GM23338 (cell line): ENCODE measurements around the gene TENM4. TPM values are rescaled to one million over a fixed set of nuclear protein-coding genes. Genes with fewer than 3 reads are reported as not detected.

Experiments
- ATAC-seq: fragments of 200-7000 bp; cut with Tn5 transposase; 3 replicates; pipeline ENCODE4 v1.9.1; 2020
- DNase-seq: peaks from one replicate; pipeline ENCODE4 v3.0.0-alpha.2; 2015; ENCODE audit warnings: low spot score
- H2AFZ ChIP-seq: fragments of 200-600 bp; sonication (generic); 2 replicates; pipeline ENCODE4 v1.8.0; 2016; ENCODE audit warnings: antibody characterized with exemption, mild to moderate bottlenecking, moderate library complexity
- H3F3A ChIP-seq: fragments of 200-600 bp; sonication (generic); replicated peaks from 2 replicates; pipeline ENCODE4 v1.8.0; 2017; ENCODE audit warnings: antibody characterized with exemption, mixed run types, low read depth
- H3K27ac ChIP-seq: fragments of 200-600 bp; sonication (generic); 2 replicates; pipeline ENCODE4 v1.6.1; 2016; ENCODE audit warnings: low read depth
- H3K27me3 ChIP-seq: fragments of 200-600 bp; sonication (generic); 2 replicates; pipeline ENCODE4 v1.8.0; 2016; ENCODE audit warnings: mild to moderate bottlenecking, mixed run types, moderate library complexity; ENCODE audit not compliant: insufficient read depth
- H3K36me3 ChIP-seq: fragments of 200-600 bp; sonication (generic); 2 replicates; pipeline ENCODE4 v1.8.0; 2016; ENCODE audit warnings: mild to moderate bottlenecking; ENCODE audit not compliant: insufficient read depth
- H3K4me1 ChIP-seq: fragments of 200-600 bp; sonication (generic); 2 replicates; pipeline ENCODE4 v1.8.0; 2016; ENCODE audit warnings: mild to moderate bottlenecking, moderate library complexity; ENCODE audit not compliant: insufficient read depth
- H3K4me2 ChIP-seq: fragments of 200-600 bp; sonication (generic); 2 replicates; pipeline ENCODE4 v1.7.1; 2017; ENCODE audit warnings: mixed run types
- H3K4me3 ChIP-seq: fragments of 200-600 bp; sonication (generic); 2 replicates; pipeline ENCODE4 v1.6.1; 2016; ENCODE audit warnings: mixed run types
- H3K79me2 ChIP-seq: fragments of 200-600 bp; sonication (generic); replicated peaks from 2 replicates; pipeline ENCODE4 v1.8.0; 2017; ENCODE audit warnings: mild to moderate bottlenecking; ENCODE audit not compliant: insufficient read depth
- H3K9me2 ChIP-seq: fragments of 200-600 bp; sonication (generic); 2 replicates; pipeline ENCODE4 v1.8.0; 2017; ENCODE audit not compliant: insufficient read depth
- H4K20me1 ChIP-seq: fragments of 200-600 bp; sonication (generic); replicated peaks from 2 replicates; pipeline ENCODE4 v1.8.0; 2017; ENCODE audit warnings: mild to moderate bottlenecking; ENCODE audit not compliant: insufficient read depth
- H3K27ac Mint-ChIP-seq: 2 replicates; pipeline ENCODE4 v1.8.0; 2020; ENCODE audit warnings: inconsistent platforms, mild to moderate bottlenecking, moderate library complexity, mixed read lengths
- H3K27me3 Mint-ChIP-seq: 3 replicates; pipeline ENCODE4 v1.8.0; 2022; ENCODE audit warnings: low read depth, mild to moderate bottlenecking, moderate library complexity, mixed read lengths, inconsistent platforms; ENCODE audit not compliant: insufficient read depth, poor library complexity
- H3K36me3 Mint-ChIP-seq: 3 replicates; pipeline ENCODE4 v1.8.0; 2021; ENCODE audit warnings: low read depth, mild to moderate bottlenecking, inconsistent platforms, moderate library complexity, mixed read lengths
- H3K4me1 Mint-ChIP-seq: 3 replicates; pipeline ENCODE4 v1.8.0; 2020; ENCODE audit warnings: mild to moderate bottlenecking, inconsistent platforms, mixed read lengths
- H3K4me3 Mint-ChIP-seq: 3 replicates; pipeline ENCODE4 v1.8.0; 2021; ENCODE audit warnings: moderate library complexity, mild to moderate bottlenecking, inconsistent platforms, mixed read lengths
- H3K9me3 Mint-ChIP-seq: 3 replicates; pipeline ENCODE4 v1.8.0; 2020; ENCODE audit warnings: moderate library complexity, mild to moderate bottlenecking, inconsistent platforms, mixed read lengths
- CTCF ChIP-seq, 2 experiments: fragments of 200-600 bp in 1 of 2; sonication (generic) in 1 of 2; conservative IDR thresholded peaks; 2 replicates each; pipeline versions ENCODE4 v1.5.1 to v1.6.1; 2016 to 2017; ENCODE audit warnings: antibody characterized with exemption in 2 of 2, low read depth in 2 of 2, mild to moderate bottlenecking in 2 of 2, moderate library complexity in 1 of 2
- ETS1 ChIP-seq: IDR thresholded peaks from 2 replicates; pipeline ENCODE4 v1.6.1; 2016; ENCODE audit warnings: antibody characterized with exemption
- EZH2 ChIP-seq: fragments of 200-600 bp; sonication (generic); IDR thresholded peaks from one replicate; pipeline ENCODE4 v1.8.0; 2017; ENCODE audit warnings: antibody characterized with exemption, mild to moderate bottlenecking, low read depth; ENCODE audit not compliant: unreplicated experiment
- JUNB ChIP-seq: IDR thresholded peaks from one replicate; pipeline ENCODE4 v1.6.1; 2016; ENCODE audit warnings: antibody characterized with exemption; ENCODE audit not compliant: unreplicated experiment
- POLR2AphosphoS5 ChIP-seq: IDR thresholded peaks from 2 replicates; pipeline ENCODE4 v1.6.1; 2016; ENCODE audit warnings: antibody characterized with exemption, low read depth
- REST ChIP-seq: IDR thresholded peaks from one replicate; pipeline ENCODE4 v1.6.1; 2018; ENCODE audit warnings: antibody characterized with exemption; ENCODE audit not compliant: unreplicated experiment
- STAT1 ChIP-seq: IDR thresholded peaks from one replicate; pipeline ENCODE4 v1.6.1; 2016; ENCODE audit warnings: antibody characterized with exemption; ENCODE audit not compliant: unreplicated experiment
- ZNF114 ChIP-seq: fragments of 250-450 bp; sonication (Bioruptor Pico); IDR thresholded peaks from 2 replicates; pipeline ENCODE4 v1.5.0; 2020; ENCODE audit warnings: mild to moderate bottlenecking, moderate library complexity
- ZNF331 ChIP-seq: fragments of 250-450 bp; sonication (Bioruptor Pico); IDR thresholded peaks from 2 replicates; pipeline ENCODE4 v1.5.0; 2020; ENCODE audit warnings: low read depth, mild to moderate bottlenecking, moderate library complexity
- ZNF462 ChIP-seq: fragments of 250-450 bp; sonication (Bioruptor Pico); IDR thresholded peaks from 2 replicates; pipeline ENCODE4 v1.5.0; 2020; ENCODE audit warnings: mild to moderate bottlenecking, moderate library complexity
- polyA plus RNA-seq: library from polyadenylated mRNA; unstranded; fragments of >200 nt; fragmentation: Nextera tagmentation; extraction: Ambion mirVana; gene quantifications from 2 replicates; pipeline ENCODE4 v1.2.1, GENCODE V29; 2016
- total RNA-seq: library from RNA; depleted of rRNA; stranded (reverse); fragments of >200 nt; shearing (Covaris generic); gene quantifications from 2 replicates; pipeline ENCODE4 v1.2.3, GENCODE V29; 2014

TENM4 gene
- total and polyA plus RNA-seq, 2 experiments from 2014 or later = 7.3 TPM

GRCh38 chr11:79388201-79388600, 52.6 kb downstream of the TENM4 start:
- 0 out of 2 replicates have a peak, but pooled peaks cover 4% of the 10 kb centered on the region for H3K9me2 ChIP-seq
- TF ChIP-seq POLR2AphosphoS5 = no peak
- no peak for TF ChIP-seq ETS1
- TF ChIP-seq JUNB = no peak
- no peak for TF ChIP-seq ZNF114 (CRISPR knock-in tag)
- no peaks in the 10 kb centered on the region for H3K36me3 ChIP-seq
- Mint-ChIP-seq H3K27ac (no peak overlapping the region), H3K4me1 (peaks cover 13% of the 10 kb centered on the region), H3K4me3 (no peak overlapping the region), H3K9me3 (no peaks in the 10 kb centered on the region), H3K27me3 (no peaks in the 10 kb centered on the region), H3K36me3 (no peaks in the 10 kb centered on the region)
- DNase-seq = no peak
- no peaks in the 10 kb centered on the region; the same call in 1 of the 2 replicates for H4K20me1 ChIP-seq
- H3K27ac ChIP-seq = no peak overlapping the region
- ATAC-seq = no peak
- H3K4me2 ChIP-seq = no peak overlapping the region
- H3K4me3 ChIP-seq = no peak overlapping the region
- no peak overlapping the region for H2AFZ ChIP-seq
- H3K79me2 ChIP-seq = no peaks in the 10 kb centered on the region
- peaks cover 3% of the 10 kb centered on the region for H3K4me1 ChIP-seq
- no peaks in the 10 kb centered on the region for H3F3A ChIP-seq
- H3K27me3 ChIP-seq = no peaks in the 10 kb centered on the region

GRCh38 chr11:79383874-79384273, 57.0 kb downstream of the TENM4 start:
- DNase-seq (no peak), ATAC-seq (no peak)
- Mint-ChIP-seq H3K9me3 (no peaks in the 10 kb centered on the region), H3K36me3 (no peaks in the 10 kb centered on the region), H3K27ac (no peak overlapping the region), H3K27me3 (no peaks in the 10 kb centered on the region), H3K4me1 (peaks cover 5% of the 10 kb centered on the region), H3K4me3 (no peak overlapping the region)
- no peaks in the 10 kb centered on the region for H3K27me3 ChIP-seq
- H3K36me3 ChIP-seq = no peaks in the 10 kb centered on the region
- no peak overlapping the region for H3K27ac ChIP-seq
- H3K4me1 ChIP-seq = peaks cover 5% of the 10 kb centered on the region; the same call in 1 of the 2 replicates
- no peak overlapping the region for H3K4me3 ChIP-seq
- H3F3A ChIP-seq = no peaks in the 10 kb centered on the region
- no peaks in the 10 kb centered on the region for H3K79me2 ChIP-seq
- H2AFZ ChIP-seq = no peak overlapping the region
- H4K20me1 ChIP-seq = no peaks in the 10 kb centered on the region
- H3K4me2 ChIP-seq = no peak overlapping the region
- no peaks in the 10 kb centered on the region for H3K9me2 ChIP-seq
- no peak for TF ChIP-seq STAT1
- no peak for TF ChIP-seq POLR2AphosphoS5
- no peak for TF ChIP-seq ZNF331
- TF ChIP-seq EZH2 = no peak
- TF ChIP-seq ZNF462 = no peak
- no peak for TF ChIP-seq CTCF (conservative IDR thresholded peaks at IDR 0.05; ENCODE audit: low read depth in 2 of 2)
- no peak for TF ChIP-seq ZNF114 (CRISPR knock-in tag)
- TF ChIP-seq REST = no peak
